GM19372 (cell line): Measurements from ENCODE around the gene SUMO3.
"Not testable (repeated sequence)": the region's sequence is repeated elsewhere in the genome, so short reads cannot be mapped to it uniquely, and the experiment has no call there.

Source experiments
- ATAC-seq: cut with Tn5 transposase; IDR thresholded peaks from one replicate; pipeline ENCODE4 v1.9.1; 2021; ENCODE audit warnings: mild to moderate bottlenecking, low read depth, moderate library complexity; ENCODE audit not compliant: unreplicated experiment

Gene SUMO3

GRCh38 chr21:44832516-44833255, 14.8 kb upstream of the SUMO3 start:
- not testable (repeated sequence) for ATAC-seq

DNA sequence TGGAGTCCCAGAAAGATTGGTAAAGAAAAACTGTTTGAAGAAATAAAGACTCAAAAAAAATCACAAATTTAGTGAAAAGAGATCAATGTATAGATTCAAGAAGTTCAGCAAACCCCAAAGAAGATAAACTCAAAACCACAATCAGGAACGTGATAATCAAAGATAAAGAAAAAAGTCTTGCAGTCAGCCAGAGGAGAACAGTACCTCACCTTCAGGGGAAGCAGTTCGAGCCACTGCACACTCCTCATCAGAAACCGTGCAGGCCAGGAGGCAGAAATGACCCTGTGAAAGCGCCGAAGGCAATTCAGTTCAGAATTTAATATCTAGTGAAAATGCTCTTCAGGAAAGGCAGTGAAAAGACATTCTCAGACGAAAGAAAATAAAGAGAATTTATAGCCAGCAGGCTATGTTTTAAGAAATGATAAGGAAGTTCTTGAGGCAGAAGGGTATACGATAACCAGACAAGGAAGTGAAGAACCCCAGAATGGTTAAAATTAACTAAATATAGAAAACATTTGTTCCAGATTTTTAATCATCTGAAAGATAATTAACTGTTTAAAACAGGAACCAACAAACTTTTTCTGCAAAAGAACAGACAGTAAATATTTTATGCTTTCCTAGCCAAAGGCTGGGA, 13.5 kb upstream of the SUMO3 start:
- ATAC-seq = no peak

GRCh38 chr21:44829507-44830092, 11.7 kb upstream of the SUMO3 start:
- ATAC-seq = no peak

GRCh38 chr21:44828362-44829056, 10.6 kb upstream of the SUMO3 start:
- ATAC-seq = no peak

DNA sequence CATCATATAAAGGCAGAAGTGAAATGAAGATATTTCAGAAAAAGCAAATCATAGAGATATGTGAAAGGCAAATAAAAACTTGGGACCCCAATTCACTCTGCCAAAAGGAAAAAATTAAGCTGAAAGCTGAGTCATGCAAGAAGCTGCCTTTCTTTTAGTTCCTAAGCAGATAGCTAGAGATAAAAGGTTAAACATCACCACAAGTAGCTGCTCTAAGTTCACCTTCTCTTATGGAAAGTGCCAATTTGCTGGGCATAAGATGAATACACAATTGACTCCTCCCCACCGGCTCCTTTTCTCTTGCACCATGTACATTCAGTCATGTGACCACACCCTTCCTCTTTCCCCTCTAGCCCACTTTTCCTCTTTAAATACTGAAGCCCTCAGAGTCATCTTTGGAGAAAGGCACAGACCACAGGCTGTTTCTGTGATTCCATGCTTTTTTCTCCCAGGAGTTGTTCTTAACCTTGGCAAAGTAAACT, 5.4 kb upstream of the SUMO3 start:
- ATAC-seq = no peak

DNA sequence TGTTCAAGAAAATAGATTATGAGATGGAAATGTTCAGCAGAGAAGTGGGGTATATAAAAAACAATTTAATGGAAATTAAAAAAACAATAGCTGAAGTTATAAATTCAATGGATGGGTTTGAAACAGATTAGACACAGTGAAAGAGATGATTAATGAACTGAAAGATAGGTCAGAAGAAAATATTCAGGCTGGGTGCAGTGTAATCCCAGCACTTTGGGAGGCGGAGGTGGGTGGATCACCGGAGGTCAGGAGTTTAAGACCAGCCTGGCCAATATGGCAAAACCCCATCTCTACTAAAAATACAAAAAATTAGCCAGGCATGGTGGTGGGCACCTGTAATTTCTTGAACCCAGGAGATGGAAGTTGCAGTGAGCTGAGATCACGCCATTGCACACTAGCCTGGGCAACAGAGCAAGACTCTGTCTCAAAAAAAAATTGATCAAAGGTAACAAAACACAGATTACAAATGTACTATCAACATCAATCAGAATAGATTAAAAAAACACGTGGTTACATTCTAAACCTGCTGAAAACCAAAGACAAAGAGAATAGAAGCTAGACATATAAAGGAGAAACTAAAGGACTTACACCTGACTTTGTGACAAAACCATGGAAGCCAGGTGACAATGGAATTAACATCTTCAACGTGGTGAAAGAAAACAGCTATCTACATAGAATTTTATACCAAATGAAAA, 4.8 kb upstream of the SUMO3 start:
- ATAC-seq = no peak

DNA sequence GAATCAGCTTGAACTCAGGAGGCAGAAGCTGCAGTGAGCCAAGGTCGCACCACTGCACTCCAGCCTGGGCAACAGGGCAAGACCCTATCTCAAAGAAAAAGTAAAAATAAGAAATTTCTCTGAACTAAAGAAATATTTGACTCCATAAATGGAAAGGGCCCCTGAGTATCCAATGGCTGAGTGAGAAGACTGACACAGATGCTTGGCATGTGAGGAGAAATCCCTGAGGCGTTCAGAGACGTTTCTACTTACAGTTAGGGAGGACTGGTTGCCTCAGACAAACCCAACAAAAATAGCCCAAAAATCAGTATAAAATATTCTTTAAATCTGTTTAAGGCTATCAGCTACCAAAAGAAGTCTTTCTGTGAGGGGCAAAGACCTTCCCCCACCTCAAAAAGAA, 3.0 kb upstream of the SUMO3 start:
- no peak for ATAC-seq

DNA sequence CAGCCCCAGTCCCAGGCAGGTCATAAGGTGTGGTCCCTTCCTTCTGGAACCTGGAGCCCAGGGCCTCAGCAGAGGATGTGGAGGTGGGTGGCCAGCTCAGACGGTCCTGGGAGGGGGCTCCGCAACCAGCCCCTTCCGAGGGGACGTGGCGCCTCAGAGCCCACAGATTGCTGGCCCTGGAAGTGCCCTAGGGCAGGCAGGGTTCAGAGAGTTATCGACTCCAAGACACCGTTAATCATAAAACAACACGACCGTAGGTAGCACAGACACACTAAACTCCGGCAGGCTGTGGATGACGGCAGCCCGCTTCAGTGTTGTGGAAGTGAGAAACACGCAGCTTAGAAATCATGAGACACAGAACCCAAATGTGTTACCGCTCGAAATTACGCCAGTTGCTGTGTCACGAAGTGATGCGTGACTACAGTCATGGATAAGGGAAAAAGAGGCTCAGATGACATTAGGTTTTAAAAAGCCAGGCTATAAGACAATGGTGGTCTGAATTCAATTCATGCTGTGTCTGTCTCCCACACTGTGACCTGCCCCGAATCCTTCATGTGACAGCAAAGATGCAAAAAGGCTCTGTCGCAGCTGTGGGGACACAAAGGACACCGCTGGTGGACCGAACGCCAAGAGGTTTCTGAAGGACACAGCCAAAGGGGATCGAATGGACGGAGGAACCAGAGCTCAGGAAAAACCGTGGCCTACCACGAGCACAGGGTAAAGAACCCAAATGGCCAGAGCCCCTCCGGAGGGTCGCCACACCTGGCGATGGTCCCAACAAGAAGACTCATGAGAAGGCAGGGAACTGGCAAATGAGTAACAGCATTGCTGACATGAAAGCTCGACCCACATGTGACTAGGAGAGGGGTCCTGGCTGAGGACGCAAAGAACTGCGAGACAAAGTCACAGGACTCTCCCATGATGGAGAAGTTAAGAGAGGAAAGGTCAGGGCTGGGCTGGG, 1.7 kb upstream of the SUMO3 start:
- no peak for ATAC-seq

DNA sequence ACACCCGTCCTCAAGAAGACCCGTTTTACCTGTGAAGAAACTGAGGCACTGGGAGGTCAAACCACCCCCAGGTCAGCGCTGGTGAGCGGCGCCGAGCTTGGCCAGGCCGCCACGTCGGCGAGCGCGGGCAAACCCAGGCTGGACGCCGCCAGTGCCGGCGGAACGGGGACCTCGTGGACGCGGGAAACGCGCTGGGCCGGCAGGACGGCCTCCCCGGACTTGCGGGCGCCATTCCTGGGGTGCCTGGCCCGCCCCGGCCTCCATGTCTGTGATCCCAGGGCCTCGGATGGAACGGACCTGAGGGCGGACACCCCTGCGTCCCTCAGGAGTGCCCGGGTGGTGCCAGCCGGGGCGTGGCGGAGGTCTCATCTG, 764 bp upstream of the SUMO3 start:
- ATAC-seq = no peak

DNA sequence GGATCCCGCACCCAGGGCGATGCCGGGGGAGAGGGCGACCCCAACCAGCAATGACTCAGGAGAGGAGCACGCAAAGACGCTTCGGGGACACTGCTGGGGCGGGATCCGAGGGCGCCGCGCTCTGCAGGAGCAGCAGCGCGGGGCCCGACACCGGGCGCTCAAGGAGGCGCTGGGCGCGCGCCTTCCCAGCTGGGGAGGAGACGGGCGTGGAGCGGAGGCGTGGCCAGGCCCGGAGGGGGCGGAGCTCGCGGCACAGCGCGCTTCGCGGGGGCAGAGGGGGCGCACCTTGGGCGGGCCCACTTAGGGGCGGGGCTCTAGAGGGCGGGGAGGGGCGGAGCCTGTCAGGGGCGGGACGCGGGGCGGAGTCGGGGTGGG, 369 bp downstream of the SUMO3 start:
- peak; percentile 70 for ATAC-seq

- no peak for ATAC-seq
These were observed 929 bp downstream of the SUMO3 start for GRCh38 chr21:44816761-44817505.

GRCh38 chr21:44815852-44816628, 1.8 kb downstream of the SUMO3 start:
- no peak for ATAC-seq

DNA sequence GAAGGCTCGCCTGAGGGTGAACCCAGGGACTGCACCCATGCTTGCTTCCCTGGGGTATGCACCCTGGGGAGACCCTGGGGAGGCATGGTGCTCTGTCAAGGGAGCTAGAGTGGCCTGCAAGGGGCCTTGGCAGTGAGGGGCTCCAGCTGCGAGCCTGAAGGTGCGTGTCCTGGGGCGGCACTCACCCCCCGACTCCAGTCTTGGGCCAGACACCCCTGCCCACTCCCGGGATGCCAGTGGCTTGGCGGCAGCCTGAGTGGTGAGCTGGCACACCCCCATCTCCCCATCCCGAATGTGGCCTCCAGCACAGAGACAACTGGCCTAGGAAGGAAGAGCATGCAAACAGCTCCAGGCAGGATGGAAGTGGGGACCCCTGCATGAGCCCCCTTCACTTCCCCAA, 2.6 kb downstream of the SUMO3 start:
- ATAC-seq = no peak

- no peak for ATAC-seq
These were observed 3.3 kb downstream of the SUMO3 start for GRCh38 chr21:44814498-44815023.

- ATAC-seq = no peak
These were observed 4.1 kb downstream of the SUMO3 start for GRCh38 chr21:44813727-44814126.

DNA sequence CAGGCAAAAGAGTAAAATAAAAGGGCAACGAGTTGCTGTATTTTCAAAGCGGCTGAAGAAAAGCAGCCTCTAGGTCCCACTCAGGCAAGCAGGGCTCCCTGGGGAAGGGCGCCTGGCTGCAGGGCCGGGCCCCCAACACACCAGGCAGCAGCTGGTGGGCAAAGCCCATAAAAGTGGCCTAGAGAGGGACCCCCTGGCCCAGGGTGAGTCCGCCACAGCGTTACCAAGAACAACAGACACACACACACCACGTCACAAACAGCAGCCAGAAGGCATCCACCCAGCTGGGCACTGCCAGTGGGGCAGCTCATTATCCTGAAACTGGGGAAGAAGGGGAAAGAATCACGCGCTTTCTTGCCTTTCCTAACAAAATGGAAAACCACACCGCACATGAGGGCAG, 4.7 kb downstream of the SUMO3 start:
- ATAC-seq = no peak

DNA sequence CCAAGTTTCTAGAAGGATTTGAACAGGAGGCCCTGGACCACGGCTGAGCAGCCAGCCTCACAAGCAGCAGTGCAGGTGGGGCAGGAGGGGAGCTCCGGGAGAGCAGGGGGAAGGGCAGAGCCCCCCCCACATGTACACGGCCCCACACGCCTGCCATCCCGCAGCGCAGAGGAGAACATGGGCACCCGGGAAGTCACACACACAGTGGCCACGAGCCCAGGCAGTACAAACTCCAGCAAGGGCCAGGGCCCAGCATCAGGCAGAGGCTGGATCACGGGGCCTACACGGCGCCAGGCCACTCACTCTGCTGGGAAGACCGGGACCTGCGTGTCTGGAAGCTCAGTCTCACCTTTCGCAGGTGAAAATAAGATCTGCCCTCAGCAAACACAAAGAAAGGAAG, 5.2 kb downstream of the SUMO3 start:
- no peak for ATAC-seq

- ATAC-seq = no peak
These were observed 7.1 kb downstream of the SUMO3 start for GRCh38 chr21:44810779-44811178.
